ENCODE data around the gene FAM168A.

GRCh38 chr11:73537969-73538368, 59.9 kb downstream of the FAM168A start:
- TF ChIP-seq POLR2A (IDR thresholded peaks at IDR 0.05), result no peak
- TF ChIP-seq CTCF (IDR thresholded peaks at IDR 0.05), result no peak
